ENCODE results near the gene NDUFS2. TPM values are rescaled to one million over a fixed set of nuclear protein-coding genes. Genes with fewer than 3 reads are reported as not detected.

NDUFS2 gene
- total and polyA plus RNA-seq, 9 of the 15 experiments (the other 6 are each of a cell fraction or from before 2014, with no cell fraction given), result 70.0 to 176 (median 141) TPM

GRCh38 chr1:161219078-161219892, 17.1 kb downstream of the NDUFS2 start:
- Histone ChIP-seq H3K79me2 (ENCODE audit: control insufficient read depth, insufficient read depth, low read length) (no peaks in the 10 kb centered on the region), H3K4me3 (no peak overlapping the region), H3K36me3 (ENCODE audit: control insufficient read depth, insufficient read depth, low read length) (peaks cover 3% of the 10 kb centered on the region; the same call in 1 of the 3 replicates), H2AFZ (ENCODE audit: low read depth, low read length) (no peak overlapping the region), H3K9me1 (ENCODE audit: control insufficient read depth, insufficient read depth, low read length) (no peaks in the 10 kb centered on the region), H3K4me1 (replicated peaks in 1 of 2; ENCODE audit: control insufficient read depth in 2 of 2, insufficient read depth in 2 of 2, low read length in 2 of 2) (peaks cover 3 to 27% of the 10 kb centered on the region in 2 experiments; a peak in 4 of 5 replicates), H3K27me3 (ENCODE audit: control insufficient read depth in 2 of 2, insufficient read depth in 2 of 2, low read length in 2 of 2) (no peaks in the 10 kb centered on the region), H3K9me3 (replicated peaks; ENCODE audit: control insufficient read depth, insufficient read depth, low read depth, low read length) (no peaks in the 10 kb centered on the region), H3K27ac (ENCODE audit: extremely low read depth, low read depth, low read length) (no peak overlapping the region), H3K9ac (ENCODE audit: insufficient read depth in 1 of 2, low read depth in 2 of 2, low read length in 2 of 2) (no peak overlapping the region), H3K4me2 (ENCODE audit: insufficient read depth, low read length) (no peak overlapping the region), H4K20me1 (replicated peaks; ENCODE audit: control insufficient read depth, insufficient read depth, low read length) (no peaks in the 10 kb centered on the region)
- POLR2A ChIA-PET, result interaction anchor here (0.8 to 1.4 kb wide), 3 partner anchors 8 to 95 kb away, joined by 3 to 6 read pairs (median 3); partner anchors contain the start of gene SDHC
- no peak for ATAC-seq
- 70% methylated on average over 5 of the region's 5 CpGs for WGBS (ENCODE audit: insufficient coverage, low coverage, missing lambda C conversion rate)
- no peak for DNase-seq (ENCODE audit: extremely low read depth in 1 of 4, low spot score in 3 of 4)
- no peak for FAIRE-seq
- BruUV-seq (replicated peaks), result no TSS peak
- in situ Hi-C loops (cut with MboI), result no loop called here
- CTCF ChIA-PET (ENCODE audit: low intra/inter-chr PET ratio), result no interaction called here
- intact Hi-C loops (cut with micrococcal nuclease), result no loop called here
- TF ChIP-seq E4F1 (CRISPR knock-in tag; IDR thresholded peaks at IDR 0.05; ENCODE audit: borderline replicate concordance), result no peak
- TF ChIP-seq NFE2 (IDR thresholded peaks at IDR 0.05; ENCODE audit: low read depth), result no peak
- no peak for TF ChIP-seq RCOR1 (IDR thresholded peaks at IDR 0.05; ENCODE audit: borderline replicate concordance in 1 of 2, low read depth in 2 of 2, low read length in 2 of 2)
- TF ChIP-seq ELK1 (CRISPR knock-in tag; IDR thresholded peaks at IDR 0.05), result no peak
- no peak for TF ChIP-seq FOXA1 (IDR thresholded peaks at IDR 0.05; ENCODE audit: borderline replicate concordance)
- no peak for TF ChIP-seq MLLT1 (IDR thresholded peaks at IDR 0.05)
- TF ChIP-seq CHAMP1 (IDR thresholded peaks at IDR 0.05), result no peak
